ENCODE measurements around the gene FAR2.
"Not testable (repeated sequence)": the region's sequence is repeated elsewhere in the genome, so short reads cannot be mapped to it uniquely, and the experiment has no call there.

FAR2 gene

GRCh38 chr12:29232086-29232485, 83.0 kb downstream of the FAR2 start:
- DNase-seq (ENCODE audit: low read depth in 2 of 2, low spot score in 1 of 2) = no peak

DNA sequence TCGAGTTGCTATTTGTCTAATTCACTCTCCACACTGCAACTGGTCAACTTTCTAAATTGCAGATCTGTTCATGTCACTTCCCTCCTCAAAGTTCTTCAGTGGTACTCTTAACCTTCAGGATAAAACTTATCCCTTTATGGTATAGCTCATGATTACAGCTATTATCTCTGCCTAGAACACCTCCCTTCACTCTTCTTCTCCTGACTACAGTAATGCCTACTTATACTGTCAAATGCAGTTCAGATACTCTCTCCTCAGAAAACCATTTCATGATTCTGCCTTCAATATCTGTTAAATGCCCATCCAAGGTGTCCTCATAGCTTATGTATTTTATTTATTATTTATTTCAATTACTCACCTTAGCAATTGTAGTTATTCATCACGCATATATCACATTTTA, 85.5 kb downstream of the FAR2 start:
- no peak for DNase-seq (ENCODE audit: low read depth in 2 of 2, low spot score in 1 of 2)

DNA sequence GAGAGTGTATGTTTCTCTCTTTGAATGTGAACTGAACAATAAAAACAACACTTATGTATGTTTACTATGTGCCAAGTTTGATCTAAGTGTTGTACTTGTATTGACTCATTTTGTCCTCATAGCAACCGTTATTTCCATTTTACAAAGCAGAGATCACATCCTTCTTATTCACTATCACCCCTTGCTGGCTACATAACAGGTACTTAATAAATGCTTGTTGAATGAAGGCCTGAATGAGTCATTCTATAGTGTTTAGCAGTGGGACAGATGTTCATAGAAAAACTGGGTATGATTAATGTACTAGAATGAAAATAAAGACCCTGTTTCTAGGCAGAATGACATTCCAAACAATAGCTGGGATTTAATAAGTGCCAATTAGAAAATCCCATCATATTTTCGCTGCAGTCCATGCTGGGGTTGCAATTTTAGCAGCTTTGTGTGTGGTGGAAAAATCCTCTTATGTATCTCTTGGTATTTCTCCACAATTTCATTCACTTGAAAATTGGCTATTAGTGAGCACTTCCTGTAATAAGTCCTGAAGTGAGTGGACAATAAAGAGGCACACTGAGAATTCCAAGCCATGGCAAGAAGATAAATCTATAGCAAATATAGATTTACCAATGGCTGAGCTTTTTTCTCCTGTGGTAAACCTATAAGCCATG, 86.0 kb downstream of the FAR2 start:
- no peak for DNase-seq (ENCODE audit: low read depth in 2 of 2, low spot score in 1 of 2)

- no peak for DNase-seq (ENCODE audit: low read depth in 2 of 2, low spot score in 1 of 2)
Observed at GRCh38 chr12:29238822-29239291, 89.8 kb downstream of the FAR2 start.

DNA sequence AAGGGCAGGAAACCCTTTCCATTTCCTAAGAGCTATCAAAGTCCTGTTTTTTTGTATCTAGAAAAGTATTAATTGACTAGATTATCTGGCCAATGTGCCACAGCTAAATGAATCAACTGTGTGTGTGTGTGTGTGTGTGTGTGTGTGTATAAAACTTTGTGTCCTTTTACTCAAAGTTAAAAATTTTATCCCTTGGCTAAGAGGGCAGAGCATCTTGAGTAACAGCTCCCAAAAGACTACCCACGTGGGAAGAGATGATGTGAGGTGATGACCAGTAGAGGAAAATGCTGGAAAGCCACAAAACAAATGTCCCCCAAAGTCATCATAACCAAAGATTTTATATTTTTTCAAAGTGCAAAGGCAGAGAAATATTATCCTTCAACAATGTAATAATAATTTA, 90.3 kb downstream of the FAR2 start:
- no peak for DNase-seq (ENCODE audit: low read depth in 2 of 2, low spot score in 1 of 2)

- no peak for DNase-seq (ENCODE audit: low read depth in 2 of 2, low spot score in 1 of 2)
Observed at GRCh38 chr12:29240441-29240840, 91.4 kb downstream of the FAR2 start.

GRCh38 chr12:29241821-29242591, 92.9 kb downstream of the FAR2 start:
- DNase-seq (ENCODE audit: low read depth in 2 of 2, low spot score in 1 of 2) = no peak

DNA sequence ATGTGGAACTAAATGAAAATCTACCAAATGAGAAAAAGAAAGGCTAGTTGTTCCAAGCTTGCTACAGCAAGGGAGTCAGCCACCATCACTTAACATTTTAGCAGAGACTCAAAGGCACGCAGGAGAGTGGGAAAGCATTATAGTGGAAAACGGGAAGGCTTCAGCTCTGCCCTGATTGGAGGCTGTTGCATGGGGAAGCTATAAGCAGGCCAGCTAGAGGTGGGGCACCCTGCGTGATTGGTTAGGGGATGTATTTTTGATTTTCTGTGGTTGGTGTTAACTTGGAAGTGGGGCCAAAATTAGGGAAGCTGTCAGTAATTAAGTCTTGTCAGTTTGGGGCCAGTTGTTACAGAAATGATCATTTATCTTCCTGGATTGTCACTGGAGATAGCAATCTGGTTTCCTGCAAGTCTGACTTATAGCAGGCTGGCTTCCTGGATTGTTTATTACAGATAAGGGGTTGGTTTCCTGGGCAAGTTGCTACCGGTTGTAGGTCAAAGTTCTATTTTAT, 93.9 kb downstream of the FAR2 start:
- DNase-seq (ENCODE audit: low read depth in 2 of 2, low spot score in 1 of 2) = no peak

- no peak for DNase-seq (ENCODE audit: low read depth in 2 of 2, low spot score in 1 of 2)
Observed at GRCh38 chr12:29244159-29244765, 95.2 kb downstream of the FAR2 start.

DNA sequence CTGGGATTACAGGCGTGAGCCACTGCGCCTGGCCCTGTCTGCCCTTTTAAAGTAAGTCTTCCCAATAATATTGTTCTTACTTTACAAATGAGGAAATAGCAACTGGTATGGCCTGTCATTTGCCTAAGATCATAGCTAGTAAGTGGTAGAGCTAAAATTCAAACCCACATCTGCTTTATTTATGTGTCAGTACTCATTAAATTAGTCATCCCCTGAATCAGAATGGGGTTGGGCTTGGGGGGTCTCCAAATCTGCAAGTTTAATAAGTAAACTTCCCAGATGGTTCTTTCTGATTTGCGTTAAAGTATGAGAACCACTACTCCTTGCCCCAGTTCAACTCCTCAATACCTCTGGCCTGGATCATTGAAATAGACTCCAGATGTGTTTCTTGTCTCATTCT, 96.2 kb downstream of the FAR2 start:
- no peak for DNase-seq (ENCODE audit: low read depth in 2 of 2, low spot score in 1 of 2)

- DNase-seq (ENCODE audit: low read depth in 2 of 2, low spot score in 1 of 2) = no peak
Observed at GRCh38 chr12:29249930-29250329, 100.9 kb downstream of the FAR2 start.

GRCh38 chr12:29253906-29254625, 105.0 kb downstream of the FAR2 start:
- no peak for DNase-seq (ENCODE audit: low read depth in 2 of 2, low spot score in 1 of 2)

DNA sequence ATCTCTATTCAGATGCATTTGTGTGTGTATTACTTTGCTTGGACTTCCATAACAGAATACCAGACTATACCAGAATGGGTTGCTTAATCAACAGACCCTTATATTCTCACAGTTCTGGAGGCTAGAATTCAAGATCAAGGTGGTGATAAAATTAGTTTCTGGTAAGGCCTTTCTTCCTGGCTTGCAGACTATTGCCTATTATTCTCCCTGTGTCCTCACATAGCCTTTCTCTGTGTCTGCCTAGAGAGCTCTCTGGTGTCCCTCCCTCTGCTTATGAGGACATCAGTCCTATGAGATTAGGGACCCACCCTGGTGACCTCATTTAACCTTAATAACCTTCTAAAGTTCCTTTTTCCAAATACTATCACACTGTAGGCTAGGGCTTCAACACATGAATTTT, 106.0 kb downstream of the FAR2 start:
- no peak for DNase-seq (ENCODE audit: low read depth in 2 of 2, low spot score in 1 of 2)

- no peak for DNase-seq (ENCODE audit: low read depth in 2 of 2, low spot score in 1 of 2)
Observed at GRCh38 chr12:29256598-29256997, 107.5 kb downstream of the FAR2 start.

DNA sequence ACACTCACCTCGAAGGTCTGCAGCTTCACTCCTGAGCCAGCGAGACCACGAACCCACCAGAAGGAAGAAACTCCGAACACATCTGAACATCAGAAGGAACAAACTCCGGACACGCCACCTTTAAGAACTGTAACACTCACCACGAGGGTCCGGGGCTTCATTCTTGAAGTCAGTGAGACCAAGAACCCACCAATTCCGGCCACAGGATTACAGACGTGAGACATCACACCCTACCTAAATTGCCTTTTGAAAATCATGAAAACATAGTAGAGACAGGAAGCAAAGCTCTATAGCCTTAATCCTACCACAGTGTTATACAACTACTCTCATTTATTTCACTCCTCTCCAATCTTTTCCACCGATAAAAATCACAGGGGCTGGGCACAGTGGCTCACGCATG, 108.6 kb downstream of the FAR2 start:
- DNase-seq (ENCODE audit: low read depth in 2 of 2, low spot score in 1 of 2) = not testable (repeated sequence)

DNA sequence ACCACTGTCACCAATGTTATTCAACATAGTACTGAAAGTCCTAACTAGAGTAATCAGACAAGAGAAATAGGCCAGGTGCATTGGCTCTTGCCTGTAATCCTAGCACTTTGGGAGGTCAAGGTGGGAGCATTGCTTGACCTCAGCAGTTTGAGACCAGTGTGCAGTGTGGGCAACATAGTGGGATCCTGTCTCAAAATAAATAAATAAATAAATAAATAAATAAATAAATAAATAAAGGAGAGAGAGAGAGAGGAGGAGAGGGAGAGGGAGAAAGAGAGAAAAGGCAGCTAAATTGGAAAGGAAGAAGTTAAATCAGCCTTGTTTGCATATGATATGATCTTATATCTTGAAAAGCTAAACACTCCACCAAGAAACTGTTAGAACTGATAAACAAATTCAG, 115.3 kb downstream of the FAR2 start:
- DNase-seq (ENCODE audit: low read depth in 2 of 2, low spot score in 1 of 2) = no peak

GRCh38 chr12:29269706-29270408, 120.8 kb downstream of the FAR2 start:
- DNase-seq (ENCODE audit: low read depth in 2 of 2, low spot score in 1 of 2) = no peak

DNA sequence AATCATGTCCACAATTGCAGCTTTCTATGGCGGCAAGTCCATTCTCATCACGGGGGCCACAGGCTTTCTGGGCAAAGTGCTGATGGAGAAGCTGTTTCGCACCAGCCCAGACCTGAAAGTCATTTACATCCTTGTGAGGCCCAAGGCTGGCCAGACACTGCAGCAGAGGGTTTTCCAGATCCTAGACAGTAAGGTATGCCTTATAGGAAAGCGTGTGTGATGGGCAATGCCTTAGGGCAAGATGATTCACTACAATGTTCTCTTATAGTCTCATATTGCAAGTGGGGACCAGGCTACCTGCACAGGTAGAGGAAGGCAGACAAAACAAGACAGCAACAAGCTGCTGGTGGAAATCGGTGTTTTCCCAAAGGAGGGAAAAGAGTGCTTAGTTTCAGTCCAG, 121.4 kb downstream of the FAR2 start:
- DNase-seq (ENCODE audit: low read depth in 2 of 2, low spot score in 1 of 2) = no peak

DNA sequence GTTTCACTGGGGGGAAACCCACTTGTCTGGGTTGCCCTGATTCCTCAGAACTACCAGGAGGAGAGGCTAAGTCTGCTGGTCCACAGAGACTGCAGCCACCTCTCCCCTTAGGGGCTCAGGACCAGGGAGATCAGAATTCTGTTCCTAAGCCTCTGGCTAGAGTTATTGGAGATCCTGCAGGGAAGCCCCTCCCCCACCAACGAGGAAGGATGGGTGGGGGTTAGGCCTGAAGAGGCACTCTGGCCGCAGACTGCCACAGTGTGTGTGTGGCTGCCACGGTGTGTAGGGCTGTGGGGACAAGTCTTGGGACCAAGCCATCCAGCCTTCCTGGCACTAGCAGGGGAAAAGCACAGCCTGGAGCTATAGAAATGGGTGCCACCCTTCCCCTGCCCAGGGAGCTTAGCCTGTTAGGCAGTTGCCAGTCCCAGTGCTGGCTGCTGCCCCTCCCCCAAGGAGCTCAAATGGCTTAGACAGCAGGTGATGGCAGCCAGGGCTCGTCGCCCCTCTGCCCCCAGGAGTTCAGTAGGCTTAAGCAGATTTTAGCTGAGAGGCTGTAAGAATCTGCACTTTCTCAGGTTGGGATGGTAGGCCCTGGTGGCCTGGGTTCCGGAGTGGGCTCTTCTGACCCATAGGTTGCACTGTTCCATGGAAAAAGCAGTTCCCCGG, 124.2 kb downstream of the FAR2 start:
- no peak for DNase-seq (ENCODE audit: low read depth in 2 of 2, low spot score in 1 of 2)

GRCh38 chr12:29275834-29276233, 126.8 kb downstream of the FAR2 start:
- DNase-seq (ENCODE audit: low read depth in 2 of 2, low spot score in 1 of 2) = no peak
